ENCODE results near the gene PAOX. TPM values are rescaled to one million over a fixed set of nuclear protein-coding genes. Genes with fewer than 3 reads are reported as not detected.
A peak's percentile ranks its signal among the peaks of the same experiment; 100 is the strongest.

The PAOX gene
- total RNA-seq (9.2 and 9.8 TPM in 2 replicates), polyA plus RNA-seq (2.4 and 3.3 TPM in 2 replicates), polyA minus RNA-seq (ENCODE audit: low replicate concordance) (3.3 and 7.7 TPM in 2 replicates)
- 3.9 and 5.6 TPM in 2 replicates for polyA plus RNA-seq (2012)

GRCh38 chr10:133379152-133379800 is at the start of gene PAOX:
Gene PAOX, plus strand, starts transcription at chr10:133379262. Its CDS starts 55 bp downstream, at chr10:133379317.
- peak within 1 kb of the TSS; percentile 94 for H2AFZ ChIP-seq (ENCODE audit: low read length)

GRCh38 chr10:133329491-133330202 is 49.4 kb upstream of the PAOX start:
- peak overlapping the region; percentile 81 for H3K4me2 ChIP-seq (ENCODE audit: extremely low read depth, insufficient read depth, low read length)
- no peak for TF ChIP-seq EZH2 (IDR thresholded peaks at IDR 0.05; ENCODE audit: low read length, missing control alignments)
- peak; percentile 78 to 83 for TF ChIP-seq CTCF (conservative IDR thresholded peaks at IDR 0.05 in 1 of 2, IDR thresholded peaks at IDR 0.05 in 1 of 2; ENCODE audit: low read depth in 1 of 2, low read length in 2 of 2)
- no peak overlapping the region for H3K27ac ChIP-seq (ENCODE audit: insufficient read depth, low read length)
- H3K27me3 ChIP-seq (ENCODE audit: control insufficient read depth, insufficient read depth, low read length) = peaks cover 28% of the 10 kb centered on the region
- H4K20me1 ChIP-seq (ENCODE audit: control insufficient read depth, extremely low read depth, insufficient read depth, low read length) = no peaks in the 10 kb centered on the region
- H3K4me1 ChIP-seq (ENCODE audit: control insufficient read depth, extremely low read depth, insufficient read depth, low read length) = peaks cover 9% of the 10 kb centered on the region
- no peak overlapping the region for H2AFZ ChIP-seq (ENCODE audit: low read length)
- H3K36me3 ChIP-seq (ENCODE audit: control insufficient read depth, insufficient read depth, low read length) = no peaks in the 10 kb centered on the region
- DNase-seq (ENCODE audit: low read depth in 2 of 2) = peak; percentile 79 to 84
- no peaks in the 10 kb centered on the region for H3K79me2 ChIP-seq (ENCODE audit: control insufficient read depth, insufficient read depth, low read length)
- no peaks in the 10 kb centered on the region for H3K9me3 ChIP-seq (ENCODE audit: control insufficient read depth, insufficient read depth, low read depth, low read length)
- peak overlapping the region; percentile 2 for H3K9ac ChIP-seq (ENCODE audit: insufficient read depth, low read length)
- H3K4me3 ChIP-seq (replicated peaks in 1 of 4; ENCODE audit: control extremely low read depth in 1 of 4, insufficient read depth in 1 of 4, low read depth in 3 of 4, low read length in 4 of 4) = peak overlapping the region in 2 of 4 experiments; percentile 10 to 39

More at GRCh38 chr10:133379152-133379800, at the start of gene PAOX:
- Histone ChIP-seq H3K4me2 (ENCODE audit: extremely low read depth, insufficient read depth, low read length) (peak within 1 kb of the TSS; percentile 91), H3K4me1 (ENCODE audit: control insufficient read depth, extremely low read depth, insufficient read depth, low read length) (peaks cover 2% of the 10 kb centered on the region), H3K9me3 (ENCODE audit: control insufficient read depth, insufficient read depth, low read depth, low read length) (no peaks in the 10 kb centered on the region), H3K27me3 (ENCODE audit: control insufficient read depth, insufficient read depth, low read length) (no peaks in the 10 kb centered on the region), H3K27ac (ENCODE audit: insufficient read depth, low read length) (no peak within 1 kb of the TSS), H3K36me3 (ENCODE audit: control insufficient read depth, insufficient read depth, low read length) (no peaks in the 10 kb centered on the region), H3K79me2 (ENCODE audit: control insufficient read depth, insufficient read depth, low read length) (no peaks in the 10 kb centered on the region), H3K9ac (ENCODE audit: insufficient read depth, low read length) (peak within 1 kb of the TSS; percentile 65), H3K4me3 (replicated peaks in 1 of 4; ENCODE audit: control extremely low read depth in 1 of 4, insufficient read depth in 1 of 4, low read depth in 3 of 4, low read length in 4 of 4) (peak within 1 kb of the TSS; percentile 54 to 79 (median 74)), H4K20me1 (ENCODE audit: control insufficient read depth, extremely low read depth, insufficient read depth, low read length) (no peaks in the 10 kb centered on the region)
- no peak for TF ChIP-seq EZH2 (IDR thresholded peaks at IDR 0.05; ENCODE audit: low read length, missing control alignments)
- no peak for TF ChIP-seq CTCF (conservative IDR thresholded peaks at IDR 0.05 in 1 of 2, IDR thresholded peaks at IDR 0.05 in 1 of 2; ENCODE audit: low read depth in 1 of 2, low read length in 2 of 2)
- peak; percentile 44 to 64 for DNase-seq (ENCODE audit: low read depth in 2 of 2)

- H3K79me2 ChIP-seq (ENCODE audit: control insufficient read depth, insufficient read depth, low read length) = no peaks in the 10 kb centered on the region
- H3K9me3 ChIP-seq (ENCODE audit: control insufficient read depth, insufficient read depth, low read depth, low read length) = no peaks in the 10 kb centered on the region
- no peak overlapping the region for H3K27ac ChIP-seq (ENCODE audit: insufficient read depth, low read length)
- no peak overlapping the region for H3K4me3 ChIP-seq (replicated peaks in 1 of 4; ENCODE audit: control extremely low read depth in 1 of 4, insufficient read depth in 1 of 4, low read depth in 3 of 4, low read length in 4 of 4)
- no peak overlapping the region for H3K9ac ChIP-seq (ENCODE audit: insufficient read depth, low read length)
- no peaks in the 10 kb centered on the region for H3K36me3 ChIP-seq (ENCODE audit: control insufficient read depth, insufficient read depth, low read length)
- H3K4me2 ChIP-seq (ENCODE audit: extremely low read depth, insufficient read depth, low read length) = no peak overlapping the region
- H3K27me3 ChIP-seq (ENCODE audit: control insufficient read depth, insufficient read depth, low read length) = peaks cover 37% of the 10 kb centered on the region
- no peak overlapping the region for H2AFZ ChIP-seq (ENCODE audit: low read length)
- no peak for DNase-seq (ENCODE audit: low read depth in 2 of 2)
- TF ChIP-seq EZH2 (IDR thresholded peaks at IDR 0.05; ENCODE audit: low read length, missing control alignments) = no peak
- TF ChIP-seq CTCF (conservative IDR thresholded peaks at IDR 0.05 in 1 of 2, IDR thresholded peaks at IDR 0.05 in 1 of 2; ENCODE audit: low read depth in 1 of 2, low read length in 2 of 2) = no peak
- no peaks in the 10 kb centered on the region for H4K20me1 ChIP-seq (ENCODE audit: control insufficient read depth, extremely low read depth, insufficient read depth, low read length)
- peaks cover 2% of the 10 kb centered on the region for H3K4me1 ChIP-seq (ENCODE audit: control insufficient read depth, extremely low read depth, insufficient read depth, low read length)
These were observed 45.9 kb upstream of the PAOX start for GRCh38 chr10:133332936-133333699.
